ENCODE results near the gene ZAR1. TPM values are rescaled to one million over a fixed set of nuclear protein-coding genes. Genes with fewer than 3 reads are reported as not detected.

Gene ZAR1
- polyA plus RNA-seq, 1 donor (not counting 4 experiments of a cell fraction or from before 2014, with no cell fraction given) = not detected

DNA sequence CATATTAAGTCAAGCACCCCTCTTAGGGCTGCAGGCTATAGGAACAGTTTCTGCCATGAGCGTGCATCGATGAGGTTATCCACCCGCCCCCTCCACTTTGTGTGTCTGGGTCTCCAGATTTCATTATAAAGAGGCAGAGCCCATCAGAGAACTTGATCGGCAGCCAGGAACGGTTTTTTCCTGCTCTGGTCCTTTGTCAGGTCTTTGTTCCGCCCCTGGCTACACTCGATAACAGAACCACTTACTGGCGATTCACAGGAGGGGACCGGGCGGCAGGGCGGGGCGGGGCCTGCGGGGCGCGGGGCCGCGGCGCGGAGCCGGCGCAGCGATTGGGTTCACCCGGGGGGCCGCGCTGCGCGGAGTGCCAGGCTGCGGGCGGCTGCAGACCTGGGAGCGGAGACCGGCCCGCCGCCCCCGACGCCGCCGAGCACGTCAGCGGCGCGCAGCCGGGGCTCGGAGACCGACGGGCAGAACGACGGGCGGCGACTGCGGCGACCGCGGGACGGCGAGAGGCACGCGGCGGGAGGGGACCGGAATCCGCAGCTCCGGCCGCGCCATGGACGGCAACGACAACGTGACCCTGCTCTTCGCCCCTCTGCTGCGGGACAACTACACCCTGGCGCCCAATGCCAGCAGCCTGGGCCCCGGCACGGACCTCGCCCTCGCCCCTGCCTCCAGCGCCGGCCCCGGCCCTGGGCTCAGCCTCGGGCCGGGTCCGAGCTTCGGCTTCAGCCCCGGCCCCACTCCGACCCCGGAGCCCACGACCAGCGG is 6.9 kb upstream of the ZAR1 start, which contains the start of gene SLC10A4:
Gene SLC10A4 (plus strand): TSS at position 338 of the 771 bp plus-strand sequence. CDS start 219 bp downstream, at position 557.
- no peaks in the 10 kb centered on the region for H3K4me1 ChIP-seq (ENCODE audit: control insufficient read depth, extremely low read depth, insufficient read depth, low read length)
- peak within 1 kb of the TSS; percentile 6 for H2AFZ ChIP-seq (ENCODE audit: control insufficient read depth, low read length)
- H3K9ac ChIP-seq (ENCODE audit: control insufficient read depth, extremely low read depth, insufficient read depth, low read length) = no peak within 1 kb of the TSS
- H3K36me3 ChIP-seq (ENCODE audit: control insufficient read depth in 2 of 2, extremely low read depth in 1 of 2, insufficient read depth in 2 of 2, low read length in 2 of 2) = no peaks in the 10 kb centered on the region
- peaks cover 45% of the 10 kb centered on the region for H3K27me3 ChIP-seq (ENCODE audit: control insufficient read depth, extremely low read depth, insufficient read depth, low read length)
- FAIRE-seq (no peak), DNase-seq (ENCODE audit: low read depth, low spot score) (no peak)
- dilution Hi-C loops (cut with MboI; ENCODE audit: extremely low pct_ligation_motif_present, low sequenced_read_pairs) = no loop called here
- H3K4me3 ChIP-seq (ENCODE audit: control insufficient read depth in 2 of 3, extremely low read depth in 1 of 3, insufficient read depth in 2 of 3, low read depth in 1 of 3, low read length in 3 of 3) = no peak within 1 kb of the TSS
- H3K9me3 ChIP-seq (ENCODE audit: control insufficient read depth, low read depth, low read length) = peaks cover 6% of the 10 kb centered on the region
- no peaks in the 10 kb centered on the region for H3K79me2 ChIP-seq (ENCODE audit: control insufficient read depth, insufficient read depth, low read length)
- no peaks in the 10 kb centered on the region for H3K9me1 ChIP-seq (ENCODE audit: control insufficient read depth, extremely low read depth, insufficient read depth, low read length)
- TF ChIP-seq CTCF (optimal IDR thresholded peaks at IDR 0.05 in 1 of 3, IDR thresholded peaks at IDR 0.05 in 1 of 3, conservative IDR thresholded peaks at IDR 0.05 in 1 of 3; ENCODE audit: extremely low read depth in 1 of 3, insufficient read depth in 2 of 3, low read length in 3 of 3) (no peak), EZH2 (IDR thresholded peaks at IDR 0.05; ENCODE audit: low read length) (peak; percentile 21)
- H4K20me1 ChIP-seq (ENCODE audit: control insufficient read depth, extremely low read depth, insufficient read depth, low read length) = no peaks in the 10 kb centered on the region
- no peak within 1 kb of the TSS for H3K27ac ChIP-seq (ENCODE audit: control insufficient read depth, insufficient read depth, low read length)
- H3K4me2 ChIP-seq (ENCODE audit: control insufficient read depth, extremely low read depth, insufficient read depth, low read depth, low read length) = peak within 1 kb of the TSS; percentile 10

DNA sequence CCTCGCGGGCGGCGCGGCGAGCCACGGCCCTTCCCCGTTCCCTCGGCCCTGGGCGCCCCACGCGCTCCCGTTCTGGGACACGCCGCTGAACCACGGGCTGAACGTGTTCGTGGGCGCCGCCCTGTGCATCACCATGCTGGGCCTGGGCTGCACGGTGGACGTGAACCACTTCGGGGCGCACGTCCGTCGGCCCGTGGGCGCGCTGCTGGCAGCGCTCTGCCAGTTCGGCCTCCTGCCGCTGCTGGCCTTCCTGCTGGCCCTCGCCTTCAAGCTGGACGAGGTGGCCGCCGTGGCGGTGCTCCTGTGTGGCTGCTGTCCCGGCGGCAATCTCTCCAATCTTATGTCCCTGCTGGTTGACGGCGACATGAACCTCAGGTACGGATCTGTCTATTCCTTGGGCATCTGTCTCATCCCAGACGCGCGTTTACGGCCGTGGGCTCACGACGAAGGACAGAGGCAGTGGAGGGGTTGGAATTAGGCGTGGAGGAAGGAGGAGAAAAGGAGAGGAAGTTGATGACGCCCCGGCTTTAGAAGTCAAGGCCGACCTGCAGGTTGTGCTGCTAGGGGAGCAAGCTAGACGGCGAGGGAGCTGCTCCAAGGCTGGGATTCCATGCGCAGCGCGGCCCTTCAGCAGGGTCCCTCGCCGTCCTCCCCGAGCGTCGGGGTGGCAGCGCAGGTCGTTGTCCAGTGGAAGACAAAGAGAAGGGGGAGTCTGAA is 6.1 kb upstream of the ZAR1 start:
- no peak overlapping the region for H3K4me3 ChIP-seq (ENCODE audit: control insufficient read depth in 2 of 3, extremely low read depth in 1 of 3, insufficient read depth in 2 of 3, low read depth in 1 of 3, low read length in 3 of 3)
- H4K20me1 ChIP-seq (ENCODE audit: control insufficient read depth, extremely low read depth, insufficient read depth, low read length) = no peaks in the 10 kb centered on the region
- no peak for TF ChIP-seq CTCF (optimal IDR thresholded peaks at IDR 0.05 in 1 of 3, IDR thresholded peaks at IDR 0.05 in 1 of 3, conservative IDR thresholded peaks at IDR 0.05 in 1 of 3; ENCODE audit: extremely low read depth in 1 of 3, insufficient read depth in 2 of 3, low read length in 3 of 3)
- TF ChIP-seq EZH2 (IDR thresholded peaks at IDR 0.05; ENCODE audit: low read length) = peak; percentile 100
- H3K36me3 ChIP-seq (ENCODE audit: control insufficient read depth in 2 of 2, extremely low read depth in 1 of 2, insufficient read depth in 2 of 2, low read length in 2 of 2) = no peaks in the 10 kb centered on the region
- H2AFZ ChIP-seq (ENCODE audit: control insufficient read depth, low read length) = peak overlapping the region; percentile 6
- peaks cover 6% of the 10 kb centered on the region for H3K9me3 ChIP-seq (ENCODE audit: control insufficient read depth, low read depth, low read length)
- H3K79me2 ChIP-seq (ENCODE audit: control insufficient read depth, insufficient read depth, low read length) = no peaks in the 10 kb centered on the region
- no peak for FAIRE-seq
- no peak overlapping the region for H3K4me2 ChIP-seq (ENCODE audit: control insufficient read depth, extremely low read depth, insufficient read depth, low read depth, low read length)
- H3K27ac ChIP-seq (ENCODE audit: control insufficient read depth, insufficient read depth, low read length) = no peak overlapping the region
- dilution Hi-C loops (cut with MboI; ENCODE audit: extremely low pct_ligation_motif_present, low sequenced_read_pairs) = no loop called here
- H3K9me1 ChIP-seq (ENCODE audit: control insufficient read depth, extremely low read depth, insufficient read depth, low read length) = no peaks in the 10 kb centered on the region
- H3K9ac ChIP-seq (ENCODE audit: control insufficient read depth, extremely low read depth, insufficient read depth, low read length) = no peak overlapping the region
- DNase-seq (ENCODE audit: low read depth, low spot score) = no peak
- H3K4me1 ChIP-seq (ENCODE audit: control insufficient read depth, extremely low read depth, insufficient read depth, low read length) = no peaks in the 10 kb centered on the region
- H3K27me3 ChIP-seq (ENCODE audit: control insufficient read depth, extremely low read depth, insufficient read depth, low read length) = peaks cover 49% of the 10 kb centered on the region
